Effector memory CD8-positive, alpha-beta T cell (primary cell): ENCODE results near the gene HLA-DOA.

Source experiments
- ATAC-seq: fragments of 150-1000 bp; cut with Tn5 transposase; replicated peaks from 2 replicates; pipeline ENCODE4 v1.10.0; 2021; ENCODE audit warnings: mild to moderate bottlenecking, moderate library complexity
- DNase-seq, 3 experiments: peaks; one replicate each; pipeline ENCODE4 v3.0.0; 2021
- H3K27ac Mint-ChIP-seq, 2 donors: one replicate each; pipeline ENCODE4 v1.8.0; 2022; ENCODE audit warnings: mild to moderate bottlenecking in 2 of 2, mixed read lengths in 2 of 2, moderate library complexity in 2 of 2
- H3K27me3 Mint-ChIP-seq, 2 donors: one replicate each; pipeline ENCODE4 v1.8.0; 2022; ENCODE audit warnings: mixed read lengths in 2 of 2
- H3K36me3 Mint-ChIP-seq: one replicate; pipeline ENCODE4 v1.8.0; 2022; ENCODE audit warnings: mild to moderate bottlenecking, moderate library complexity, mixed read lengths; ENCODE audit not compliant: insufficient read depth
- H3K4me1 Mint-ChIP-seq, 2 donors: one replicate each; pipeline ENCODE4 v1.8.0; 2022; ENCODE audit warnings: low read depth in 2 of 2, mixed read lengths in 2 of 2
- H3K4me3 Mint-ChIP-seq, 2 donors: one replicate each; pipeline ENCODE4 v1.8.0; 2022; ENCODE audit warnings: mild to moderate bottlenecking in 2 of 2, mixed read lengths in 2 of 2, moderate library complexity in 2 of 2
- H3K9me3 Mint-ChIP-seq, 2 donors: one replicate each; pipeline ENCODE4 v1.8.0; 2022; ENCODE audit warnings: mixed read lengths in 2 of 2
- total RNA-seq, 9 experiments: gene quantifications; one replicate each; lab custom pipeline; 2026; lab: John Stamatoyannopoulos, UW

HLA-DOA gene
- total RNA-seq, result 2.4 to 11.4 (median 5.4) reads per million in 9 experiments

- peaks cover 13 to 21% of the 10 kb centered on the region in 2 donors for H3K4me1 Mint-ChIP-seq
- H3K4me3 Mint-ChIP-seq, result peak within 1 kb of the TSS; percentile 78 to 81
- ATAC-seq (peak; percentile 96), DNase-seq (peak; percentile 43 to 58 (median 48))
- no peaks in the 10 kb centered on the region for H3K27me3 Mint-ChIP-seq
- H3K9me3 Mint-ChIP-seq, result no peaks in the 10 kb centered on the region
- no peaks in the 10 kb centered on the region for H3K36me3 Mint-ChIP-seq
- peak within 1 kb of the TSS; percentile 39 to 92 for H3K27ac Mint-ChIP-seq
Measured at GRCh38 chr6:33008944-33009861, at the start of gene HLA-DOA. Gene HLA-DOA, minus strand, starts transcription at chr6:33009591.

GRCh38 chr6:33057222-33058150, 48.1 kb upstream of the HLA-DOA start:
- Mint-ChIP-seq H3K4me3 (no peak overlapping the region), H3K9me3 (no peaks in the 10 kb centered on the region), H3K36me3 (no peaks in the 10 kb centered on the region), H3K4me1 (peaks cover 9 to 10% of the 10 kb centered on the region in 2 donors), H3K27me3 (peaks cover 0 to 15% of the 10 kb centered on the region in 2 donors), H3K27ac (peak overlapping the region in 1 of 2 donors; percentile 7)
- DNase-seq, result no peak
- peak; percentile 64 for ATAC-seq

DNA sequence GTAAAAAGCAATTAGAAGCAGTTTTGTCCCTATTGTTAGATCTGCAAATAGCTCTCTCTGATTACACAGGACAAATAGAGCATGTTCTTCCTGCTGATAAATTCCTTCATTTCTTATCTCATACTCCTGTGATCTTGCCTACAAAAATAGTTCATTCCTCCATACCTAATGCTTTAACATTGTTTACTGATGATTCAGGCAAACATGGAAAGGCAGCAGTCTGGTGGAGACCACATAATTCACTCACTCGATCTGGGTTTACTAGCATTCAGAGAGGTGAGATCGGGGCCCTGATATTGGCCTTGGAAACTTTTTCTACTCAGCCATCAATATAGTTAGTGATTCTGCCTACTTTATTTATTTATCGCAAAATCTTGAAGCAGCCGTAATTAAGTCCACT, 43.8 kb upstream of the HLA-DOA start:
- no peak for DNase-seq
- Mint-ChIP-seq H3K9me3 (no peaks in the 10 kb centered on the region), H3K36me3 (no peaks in the 10 kb centered on the region), H3K4me3 (no peak overlapping the region), H3K4me1 (peaks cover 8 to 9% of the 10 kb centered on the region in 2 donors), H3K27me3 (peaks cover 30 to 48% of the 10 kb centered on the region in 2 donors), H3K27ac (no peak overlapping the region)
- no peak for ATAC-seq

- DNase-seq, result no peak
- H3K27ac Mint-ChIP-seq, result no peak overlapping the region
- no peaks in the 10 kb centered on the region for H3K36me3 Mint-ChIP-seq
- peaks cover 35 to 54% of the 10 kb centered on the region in 2 donors for H3K27me3 Mint-ChIP-seq
- no peak overlapping the region for H3K4me3 Mint-ChIP-seq
- no peak for ATAC-seq
- H3K4me1 Mint-ChIP-seq, result peaks cover 8% of the 10 kb centered on the region in 2 donors
- H3K9me3 Mint-ChIP-seq, result no peaks in the 10 kb centered on the region
Measured at GRCh38 chr6:33052627-33053026, 43.2 kb upstream of the HLA-DOA start.

- Mint-ChIP-seq H3K27me3 (peaks cover 48 to 78% of the 10 kb centered on the region in 2 donors), H3K4me1 (no peaks in the 10 kb centered on the region), H3K36me3 (no peaks in the 10 kb centered on the region), H3K9me3 (no peaks in the 10 kb centered on the region), H3K4me3 (no peak overlapping the region), H3K27ac (no peak overlapping the region)
- ATAC-seq (no peak), DNase-seq (no peak)
Measured at GRCh38 chr6:33050014-33050810, 40.8 kb upstream of the HLA-DOA start.

DNA sequence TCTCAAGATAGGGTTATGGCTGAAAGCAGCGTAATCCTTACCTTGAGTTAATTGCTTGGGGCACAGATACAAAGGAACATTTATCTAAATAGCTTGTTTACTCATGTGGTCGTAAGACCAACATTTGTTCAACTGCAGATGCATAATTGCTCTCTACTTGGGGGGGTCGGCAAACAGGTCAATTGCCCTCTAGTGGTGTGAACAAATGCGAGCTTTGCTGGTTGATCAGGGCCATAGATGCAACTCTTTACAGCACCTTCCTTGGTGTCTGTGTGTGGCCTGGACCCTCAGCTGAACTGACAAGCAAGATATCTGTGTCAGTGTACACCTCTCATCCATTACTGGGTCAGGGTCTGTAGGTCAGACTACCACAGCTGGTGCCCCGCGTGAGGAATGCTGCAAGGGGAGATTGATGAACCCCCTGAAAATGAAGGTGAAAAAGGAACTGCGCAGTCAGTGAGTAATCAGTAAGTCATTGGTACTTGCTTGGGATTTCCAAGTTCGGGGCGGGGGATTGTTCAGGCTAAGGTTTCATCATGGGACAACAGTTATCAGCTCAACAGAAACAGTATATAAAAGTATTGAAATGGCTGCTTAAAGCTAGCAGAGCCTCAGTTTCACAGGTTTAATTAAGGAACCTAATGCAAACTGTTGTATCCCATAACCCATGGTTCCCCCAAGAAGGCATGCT, 40.1 kb upstream of the HLA-DOA start:
- Mint-ChIP-seq H3K27ac (no peak overlapping the region), H3K4me1 (no peaks in the 10 kb centered on the region), H3K9me3 (no peaks in the 10 kb centered on the region), H3K27me3 (peaks cover 48 to 86% of the 10 kb centered on the region in 2 donors), H3K36me3 (no peaks in the 10 kb centered on the region), H3K4me3 (no peak overlapping the region)
- DNase-seq, result no peak
- ATAC-seq, result no peak

GRCh38 chr6:33040157-33040556, 30.8 kb upstream of the HLA-DOA start:
- DNase-seq (no peak), ATAC-seq (no peak)
- Mint-ChIP-seq H3K27me3 (peaks cover 9 to 18% of the 10 kb centered on the region in 2 donors), H3K36me3 (no peaks in the 10 kb centered on the region), H3K4me3 (no peak overlapping the region), H3K4me1 (no peaks in the 10 kb centered on the region), H3K27ac (no peak overlapping the region), H3K9me3 (no peaks in the 10 kb centered on the region)

- Mint-ChIP-seq H3K36me3 (no peaks in the 10 kb centered on the region), H3K4me1 (no peaks in the 10 kb centered on the region), H3K27me3 (peaks cover 0 to 10% of the 10 kb centered on the region in 2 donors), H3K4me3 (no peak overlapping the region), H3K9me3 (peaks cover 0 to 2% of the 10 kb centered on the region in 2 donors), H3K27ac (no peak overlapping the region)
- ATAC-seq (no peak), DNase-seq (no peak)
Measured at GRCh38 chr6:33036535-33036934, 27.1 kb upstream of the HLA-DOA start.

DNA sequence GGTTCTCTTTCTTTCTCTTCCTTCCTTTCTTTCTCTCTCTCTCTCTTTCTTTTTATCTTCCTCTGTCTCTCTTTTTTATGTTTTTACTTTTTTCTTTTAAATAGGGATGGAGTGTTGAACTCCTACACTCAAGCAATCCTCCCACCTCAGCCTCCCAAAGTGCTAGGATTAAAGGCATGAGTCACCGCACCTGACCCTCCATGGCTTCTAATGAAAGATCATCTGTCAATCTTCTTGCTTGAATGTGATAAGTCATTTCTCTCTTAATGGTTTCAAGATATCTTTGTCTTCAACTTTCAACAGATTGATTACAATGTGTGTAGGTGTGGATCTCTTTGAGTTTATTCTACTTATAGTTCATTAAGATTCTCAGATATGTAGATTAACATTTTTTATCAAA, 25.2 kb upstream of the HLA-DOA start:
- DNase-seq (no peak), ATAC-seq (no peak)
- Mint-ChIP-seq H3K9me3 (peaks cover 0 to 2% of the 10 kb centered on the region in 2 donors), H3K4me1 (peaks cover 0 to 4% of the 10 kb centered on the region in 2 donors), H3K36me3 (no peaks in the 10 kb centered on the region), H3K27me3 (peaks cover 0 to 10% of the 10 kb centered on the region in 2 donors), H3K4me3 (no peak overlapping the region), H3K27ac (no peak overlapping the region)

- Mint-ChIP-seq H3K36me3 (peaks cover 3% of the 10 kb centered on the region), H3K27ac (peak overlapping the region in 1 of 2 donors; percentile 87), H3K4me1 (peaks cover 5 to 15% of the 10 kb centered on the region in 2 donors), H3K9me3 (peaks cover 0 to 2% of the 10 kb centered on the region in 2 donors), H3K27me3 (peaks cover 0 to 10% of the 10 kb centered on the region in 2 donors), H3K4me3 (no peak overlapping the region)
- DNase-seq, result no peak
- ATAC-seq, result no peak
Measured at GRCh38 chr6:33030245-33030644, 20.9 kb upstream of the HLA-DOA start.

GRCh38 chr6:33029328-33030184, 20.2 kb upstream of the HLA-DOA start:
- Mint-ChIP-seq H3K9me3 (no peaks in the 10 kb centered on the region), H3K27me3 (peaks cover 0 to 3% of the 10 kb centered on the region in 2 donors), H3K4me3 (peak overlapping the region in 1 of 2 donors; percentile 39), H3K27ac (peak overlapping the region; percentile 87 to 89), H3K4me1 (peaks cover 5 to 15% of the 10 kb centered on the region in 2 donors), H3K36me3 (peaks cover 3% of the 10 kb centered on the region)
- DNase-seq (peak in 2 of 3 experiments; percentile 32 to 33), ATAC-seq (peak; percentile 89)
